ENCODE measurements around the gene PAN3. TPM values are rescaled to one million over a fixed set of nuclear protein-coding genes. Genes with fewer than 3 reads are reported as not detected.

Gene PAN3
- total and polyA plus RNA-seq, 8 donors, result 24.1 to 63.2 (median 55.2) TPM

- no peak for DNase-seq
- intact Hi-C loops (cut with DNase I), result no loop called here
- no peaks in the 10 kb centered on the region for H3K9me3 ChIP-seq
- H3K27me3 ChIP-seq, result no peaks in the 10 kb centered on the region
- H3K36me3 ChIP-seq, result peaks cover 0 to 64% of the 10 kb centered on the region in 2 donors
- no peak overlapping the region for H3K4me3 ChIP-seq
- ATAC-seq, result no peak
- H3K27ac ChIP-seq, result no peak overlapping the region
- H3K4me1 ChIP-seq, result peaks cover 0 to under 1% of the 10 kb centered on the region in 2 donors
- no peak for TF ChIP-seq CTCF (IDR thresholded peaks at IDR 0.05)
Measured at GRCh38 chr13:28273919-28274318, 135.6 kb downstream of the PAN3 start.

GRCh38 chr13:28282451-28282850, 144.1 kb downstream of the PAN3 start:
- no peak for DNase-seq
- no peak for TF ChIP-seq CTCF (IDR thresholded peaks at IDR 0.05)
- no peak for ATAC-seq
- Histone ChIP-seq H3K27me3 (no peaks in the 10 kb centered on the region), H3K9me3 (no peaks in the 10 kb centered on the region), H3K4me3 (no peak overlapping the region), H3K36me3 (peaks cover 0 to 70% of the 10 kb centered on the region in 2 donors), H3K27ac (no peak overlapping the region), H3K4me1 (no peaks in the 10 kb centered on the region)
- intact Hi-C loops (cut with DNase I), result no loop called here

GRCh38 chr13:28283600-28283999, 145.3 kb downstream of the PAN3 start:
- no peak for TF ChIP-seq CTCF (IDR thresholded peaks at IDR 0.05)
- DNase-seq (no peak), ATAC-seq (no peak)
- intact Hi-C loops (cut with DNase I), result no loop called here
- Histone ChIP-seq H3K27ac (no peak overlapping the region), H3K27me3 (no peaks in the 10 kb centered on the region), H3K4me1 (no peaks in the 10 kb centered on the region), H3K9me3 (no peaks in the 10 kb centered on the region), H3K4me3 (no peak overlapping the region), H3K36me3 (peaks cover 0 to 74% of the 10 kb centered on the region in 2 donors)

GRCh38 chr13:28286263-28286662, 147.9 kb downstream of the PAN3 start:
- Histone ChIP-seq H3K9me3 (no peaks in the 10 kb centered on the region), H3K4me3 (no peak overlapping the region), H3K36me3 (peaks cover 0 to 78% of the 10 kb centered on the region in 2 donors), H3K27me3 (no peaks in the 10 kb centered on the region), H3K27ac (no peak overlapping the region), H3K4me1 (no peaks in the 10 kb centered on the region)
- ATAC-seq (no peak), DNase-seq (no peak)
- intact Hi-C loops (cut with DNase I), result no loop called here
- no peak for TF ChIP-seq CTCF (IDR thresholded peaks at IDR 0.05)

- Histone ChIP-seq H3K27ac (no peak overlapping the region), H3K9me3 (no peaks in the 10 kb centered on the region), H3K4me3 (no peak overlapping the region), H3K36me3 (peaks cover 0 to 30% of the 10 kb centered on the region in 2 donors), H3K4me1 (no peaks in the 10 kb centered on the region), H3K27me3 (no peaks in the 10 kb centered on the region)
- TF ChIP-seq CTCF (IDR thresholded peaks at IDR 0.05), result no peak
- intact Hi-C loops (cut with DNase I), result no loop called here
- DNase-seq, result no peak
- ATAC-seq, result no peak
Measured at GRCh38 chr13:28297341-28297740, 159.0 kb downstream of the PAN3 start.
